ENCODE measurements around the gene EHD1. TPM values are rescaled to one million over a fixed set of nuclear protein-coding genes. Genes with fewer than 3 reads are reported as not detected.
A peak's percentile ranks its signal among the peaks of the same experiment; 100 is the strongest.

Gene EHD1
- total and polyA plus RNA-seq, 10 donors = 51.9 to 337 (median 162) TPM

- Histone ChIP-seq H3K27me3 (replicated peaks in 1 of 7) (no peaks in the 10 kb centered on the region), H3K36me3 (peaks cover 0 to 8% (median 0%) of the 10 kb centered on the region in 6 donors), H3K9me3 (no peaks in the 10 kb centered on the region), H3K4me3 (peak overlapping the region in 1 of 8 donors; percentile 86), H3K4me1 (peaks cover 34 to 87% (median 57%) of the 10 kb centered on the region in 6 donors), H3K27ac (peak overlapping the region; percentile 61 to 98 (median 96))
- TF ChIP-seq POLR2A (IDR thresholded peaks at IDR 0.05) (no peak), CTCF (IDR thresholded peaks at IDR 0.05 in 8 of 11, conservative IDR thresholded peaks at IDR 0.05 in 3 of 11) (no peak), POLR2AphosphoS5 (IDR thresholded peaks at IDR 0.05) (no peak)
- peak; percentile 70 for DNase-seq
- 50 to 63% (median 54%) methylated on average over 14 of the region's 14 CpGs for WGBS, 5 donors
- intact Hi-C loops (cut with DNase I; ENCODE audit: low total_unique reads) = no loop called here
Observed at GRCh38 chr11:64880240-64881001, 2.0 kb upstream of the EHD1 start.

GRCh38 chr11:64879244-64879900, 951 bp upstream of the EHD1 start:
- no peaks in the 10 kb centered on the region for H3K27me3 ChIP-seq (replicated peaks in 1 of 7)
- peak overlapping the region; percentile 75 to 98 (median 96) for H3K27ac ChIP-seq
- TF ChIP-seq POLR2A (IDR thresholded peaks at IDR 0.05) (peak in 1 of 3 donors; percentile 12), CTCF (IDR thresholded peaks at IDR 0.05 in 8 of 11, conservative IDR thresholded peaks at IDR 0.05 in 3 of 11) (no peak)
- intact Hi-C loops (cut with DNase I; ENCODE audit: low total_unique reads) = no loop called here
- H3K4me1 ChIP-seq = peaks cover 45 to 87% (median 65%) of the 10 kb centered on the region in 6 donors
- 9 to 16% (median 10%) methylated on average over 16 of the region's 16 CpGs for WGBS, 5 donors
- H3K4me3 ChIP-seq = peak overlapping the region; percentile 54 to 99 (median 95)
- DNase-seq = peak; percentile 89
- H3K9me3 ChIP-seq = no peaks in the 10 kb centered on the region
- H3K36me3 ChIP-seq = peaks cover 0 to 18% (median 0%) of the 10 kb centered on the region in 6 donors

- Histone ChIP-seq H3K36me3 (peaks cover 0 to 30% (median 5%) of the 10 kb centered on the region in 6 donors), H3K4me3 (peak overlapping the region; percentile 86 to 99 (median 95)), H3K9me3 (no peaks in the 10 kb centered on the region), H3K27me3 (replicated peaks in 1 of 7) (no peaks in the 10 kb centered on the region), H3K27ac (peak overlapping the region; percentile 67 to 98 (median 96)), H3K4me1 (peaks cover 50 to 88% (median 77%) of the 10 kb centered on the region in 6 donors)
- no peak for DNase-seq
- intact Hi-C loops (cut with DNase I; ENCODE audit: low total_unique reads) = no loop called here
- no peak for TF ChIP-seq CTCF (IDR thresholded peaks at IDR 0.05 in 8 of 11, conservative IDR thresholded peaks at IDR 0.05 in 3 of 11)
- TF ChIP-seq POLR2AphosphoS5 (IDR thresholded peaks at IDR 0.05) = no peak
- TF ChIP-seq POLR2A (IDR thresholded peaks at IDR 0.05) = no peak
- 0% methylated on average over 16 to 21 of the region's 21 CpGs for WGBS, 5 donors
Observed at GRCh38 chr11:64878223-64878493, 263 bp downstream of the EHD1 start.
